ENCODE results near the gene TTC3.

The TTC3 gene

GRCh38 chr21:37058261-37058660 lies 14.8 kb upstream of the TTC3 start:
- H3K27me3 ChIP-seq (ENCODE audit: low read depth, low read length) = peaks cover 3% of the 10 kb centered on the region; the same call in 1 of the 2 replicates
- H3K4me3 ChIP-seq (ENCODE audit: low read length) = no peak overlapping the region
- H2AFZ ChIP-seq (ENCODE audit: low read depth, low read length) = no peak overlapping the region
- H4K20me1 ChIP-seq (ENCODE audit: insufficient read depth, low read length) = no peaks in the 10 kb centered on the region
- H3K4me1 ChIP-seq (ENCODE audit: low read length) = no peaks in the 10 kb centered on the region
- TF ChIP-seq CTCF (IDR thresholded peaks at IDR 0.05; ENCODE audit: low read depth, low read length) = no peak
- no peak for TF ChIP-seq EZH2phosphoT487 (IDR thresholded peaks at IDR 0.05; ENCODE audit: low read depth)
- no peak overlapping the region for H3K4me2 ChIP-seq (ENCODE audit: low read length)
- no peak overlapping the region for H3K9ac ChIP-seq (ENCODE audit: low read length)
- H3K79me2 ChIP-seq (ENCODE audit: low read length) = no peaks in the 10 kb centered on the region
- no peaks in the 10 kb centered on the region for H3K9me3 ChIP-seq (ENCODE audit: insufficient read depth, low read length)
- no peak overlapping the region for H3K27ac ChIP-seq (ENCODE audit: low read length)
- no peaks in the 10 kb centered on the region for H3K36me3 ChIP-seq (replicated peaks; ENCODE audit: low read depth, low read length)

GRCh38 chr21:37059181-37059580 lies 13.9 kb upstream of the TTC3 start:
- peaks cover 3% of the 10 kb centered on the region; the same call in 1 of the 2 replicates for H3K27me3 ChIP-seq (ENCODE audit: low read depth, low read length)
- no peaks in the 10 kb centered on the region for H3K79me2 ChIP-seq (ENCODE audit: low read length)
- H3K4me1 ChIP-seq (ENCODE audit: low read length) = no peaks in the 10 kb centered on the region
- H3K9ac ChIP-seq (ENCODE audit: low read length) = no peak overlapping the region
- H4K20me1 ChIP-seq (ENCODE audit: insufficient read depth, low read length) = no peaks in the 10 kb centered on the region
- H2AFZ ChIP-seq (ENCODE audit: low read depth, low read length) = no peak overlapping the region
- no peaks in the 10 kb centered on the region for H3K36me3 ChIP-seq (replicated peaks; ENCODE audit: low read depth, low read length)
- TF ChIP-seq CTCF (IDR thresholded peaks at IDR 0.05; ENCODE audit: low read depth, low read length) (no peak), EZH2phosphoT487 (IDR thresholded peaks at IDR 0.05; ENCODE audit: low read depth) (no peak)
- H3K9me3 ChIP-seq (ENCODE audit: insufficient read depth, low read length) = no peaks in the 10 kb centered on the region
- no peak overlapping the region for H3K27ac ChIP-seq (ENCODE audit: low read length)
- H3K4me2 ChIP-seq (ENCODE audit: low read length) = no peak overlapping the region
- no peak overlapping the region for H3K4me3 ChIP-seq (ENCODE audit: low read length)

- Histone ChIP-seq H3K36me3 (replicated peaks; ENCODE audit: low read depth, low read length) (no peaks in the 10 kb centered on the region), H3K9ac (ENCODE audit: low read length) (no peak overlapping the region), H3K4me3 (ENCODE audit: low read length) (no peak overlapping the region), H3K4me1 (ENCODE audit: low read length) (no peaks in the 10 kb centered on the region), H3K27me3 (ENCODE audit: low read depth, low read length) (no peaks in the 10 kb centered on the region), H3K27ac (ENCODE audit: low read length) (no peak overlapping the region), H3K79me2 (ENCODE audit: low read length) (no peaks in the 10 kb centered on the region), H3K4me2 (ENCODE audit: low read length) (no peak overlapping the region), H2AFZ (ENCODE audit: low read depth, low read length) (no peak overlapping the region), H3K9me3 (ENCODE audit: insufficient read depth, low read length) (no peaks in the 10 kb centered on the region), H4K20me1 (ENCODE audit: insufficient read depth, low read length) (no peaks in the 10 kb centered on the region)
- TF ChIP-seq EZH2phosphoT487 (IDR thresholded peaks at IDR 0.05; ENCODE audit: low read depth) (no peak), CTCF (IDR thresholded peaks at IDR 0.05; ENCODE audit: low read depth, low read length) (no peak)
Measured at GRCh38 chr21:37060296-37060695, 12.8 kb upstream of the TTC3 start.

- Histone ChIP-seq H3K9ac (ENCODE audit: low read length) (no peak overlapping the region), H4K20me1 (ENCODE audit: insufficient read depth, low read length) (no peaks in the 10 kb centered on the region), H3K9me3 (ENCODE audit: insufficient read depth, low read length) (no peaks in the 10 kb centered on the region), H3K27me3 (ENCODE audit: low read depth, low read length) (no peaks in the 10 kb centered on the region), H3K4me2 (ENCODE audit: low read length) (no peak overlapping the region), H3K4me3 (ENCODE audit: low read length) (no peak overlapping the region), H2AFZ (ENCODE audit: low read depth, low read length) (no peak overlapping the region), H3K27ac (ENCODE audit: low read length) (no peak overlapping the region), H3K79me2 (ENCODE audit: low read length) (no peaks in the 10 kb centered on the region), H3K36me3 (replicated peaks; ENCODE audit: low read depth, low read length) (no peaks in the 10 kb centered on the region), H3K4me1 (ENCODE audit: low read length) (no peaks in the 10 kb centered on the region)
- TF ChIP-seq EZH2phosphoT487 (IDR thresholded peaks at IDR 0.05; ENCODE audit: low read depth) = no peak
- TF ChIP-seq CTCF (IDR thresholded peaks at IDR 0.05; ENCODE audit: low read depth, low read length) = no peak
Measured at GRCh38 chr21:37061926-37062592, 11.0 kb upstream of the TTC3 start.
